Erythroblast (primary cell): ENCODE measurements around the gene SLC35G1.

Experiments used
- GATA1 ChIP-seq: IDR thresholded peaks from 2 replicates; pipeline ENCODE4 v1.6.1; 2011; ENCODE audit warnings: low read depth, mild to moderate bottlenecking, control low read depth, low read length, moderate library complexity
- POLR2A ChIP-seq: IDR thresholded peaks from 2 replicates; pipeline ENCODE4 v1.6.1; 2011; ENCODE audit warnings: mild to moderate bottlenecking, low read length

- no peak for TF ChIP-seq POLR2A
- no peak for TF ChIP-seq GATA1
These were observed 13.3 kb downstream of the SLC35G1 start for GRCh38 chr10:93907059-93907458.
